ENCODE data around the gene NF2.

DNA sequence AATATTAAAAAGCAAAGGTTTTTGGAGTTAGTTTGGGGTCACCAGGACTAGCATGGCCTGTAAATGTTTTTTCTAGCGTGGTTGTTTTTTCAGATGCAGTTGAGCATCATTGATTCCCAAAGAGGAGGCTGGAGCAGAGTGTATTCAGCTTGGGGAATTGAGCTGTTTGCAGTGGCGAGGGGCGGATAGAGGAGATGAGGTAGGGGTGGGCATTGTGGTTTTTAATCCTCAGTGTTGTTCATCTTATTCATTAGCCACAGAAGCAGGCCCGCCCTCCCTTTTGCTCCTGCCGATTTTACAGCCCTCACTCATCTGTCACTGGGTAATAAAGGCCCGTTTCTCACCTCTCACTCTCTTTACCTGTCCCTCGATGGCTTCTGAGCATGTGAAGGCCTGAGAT is 51.4 kb downstream of the NF2 start:
- TF ChIP-seq POLR2A (IDR thresholded peaks at IDR 0.05) (no peak), CTCF (IDR thresholded peaks at IDR 0.05) (no peak), POLR2AphosphoS5 (IDR thresholded peaks at IDR 0.05) (no peak)

Data from gastroesophageal sphincter (tissue), 3 donors.